NB4 (cell line): ENCODE results near the gene KAT2B.

Source experiments
- POLR2A ChIP-seq: IDR thresholded peaks from 2 replicates; pipeline ENCODE4 v1.6.1; 2011; ENCODE audit warnings: mild to moderate bottlenecking; ENCODE audit not compliant: insufficient read length; ENCODE audit errors: extremely low read depth
- TF ChIP-seq, protein P1 (sequence below): IDR thresholded peaks from one replicate; pipeline ENCODE4 v1.5.1; 2012; ENCODE audit warnings: low read depth, low read length
- TF ChIP-seq, protein P2 (sequence below): IDR thresholded peaks from 2 replicates; pipeline ENCODE4 v1.6.1; 2011; ENCODE audit warnings: low read depth, low read length

DNA sequence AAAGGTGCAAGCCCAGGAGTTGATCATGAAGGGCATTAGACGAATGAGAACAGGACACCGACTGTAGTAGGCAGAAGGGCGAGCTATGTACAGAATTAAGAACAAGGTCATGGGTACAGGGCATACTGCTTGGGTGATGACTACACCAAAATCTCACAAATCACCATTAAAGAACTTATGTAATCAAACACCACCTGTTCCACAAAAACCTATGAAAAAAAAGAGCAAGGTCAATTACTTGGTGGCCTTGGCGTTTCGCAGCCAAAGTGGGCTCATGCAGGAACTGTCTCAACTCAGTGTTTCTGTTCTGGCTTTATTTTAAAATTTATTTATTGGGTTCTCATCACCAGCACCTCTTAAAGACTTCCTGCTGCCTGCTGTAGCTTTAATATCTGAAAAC is 2.1 kb downstream of the KAT2B start:
- TF ChIP-seq, protein P1, sequence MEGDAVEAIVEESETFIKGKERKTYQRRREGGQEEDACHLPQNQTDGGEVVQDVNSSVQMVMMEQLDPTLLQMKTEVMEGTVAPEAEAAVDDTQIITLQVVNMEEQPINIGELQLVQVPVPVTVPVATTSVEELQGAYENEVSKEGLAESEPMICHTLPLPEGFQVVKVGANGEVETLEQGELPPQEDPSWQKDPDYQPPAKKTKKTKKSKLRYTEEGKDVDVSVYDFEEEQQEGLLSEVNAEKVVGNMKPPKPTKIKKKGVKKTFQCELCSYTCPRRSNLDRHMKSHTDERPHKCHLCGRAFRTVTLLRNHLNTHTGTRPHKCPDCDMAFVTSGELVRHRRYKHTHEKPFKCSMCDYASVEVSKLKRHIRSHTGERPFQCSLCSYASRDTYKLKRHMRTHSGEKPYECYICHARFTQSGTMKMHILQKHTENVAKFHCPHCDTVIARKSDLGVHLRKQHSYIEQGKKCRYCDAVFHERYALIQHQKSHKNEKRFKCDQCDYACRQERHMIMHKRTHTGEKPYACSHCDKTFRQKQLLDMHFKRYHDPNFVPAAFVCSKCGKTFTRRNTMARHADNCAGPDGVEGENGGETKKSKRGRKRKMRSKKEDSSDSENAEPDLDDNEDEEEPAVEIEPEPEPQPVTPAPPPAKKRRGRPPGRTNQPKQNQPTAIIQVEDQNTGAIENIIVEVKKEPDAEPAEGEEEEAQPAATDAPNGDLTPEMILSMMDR, result no peak
- TF ChIP-seq POLR2A, result no peak
- TF ChIP-seq, protein P2, sequence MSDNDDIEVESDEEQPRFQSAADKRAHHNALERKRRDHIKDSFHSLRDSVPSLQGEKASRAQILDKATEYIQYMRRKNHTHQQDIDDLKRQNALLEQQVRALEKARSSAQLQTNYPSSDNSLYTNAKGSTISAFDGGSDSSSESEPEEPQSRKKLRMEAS, result no peak
